Prostate gland (tissue), 2 donors: Measurements from ENCODE around the gene ENOX1. TPM values are rescaled to one million over a fixed set of nuclear protein-coding genes. Genes with fewer than 3 reads are reported as not detected.

ENCODE experiments used
- DNase-seq: peaks from one replicate; pipeline ENCODE4 v3.0.0-alpha.2; 2019; ENCODE audit warnings: low spot score
- H3K27ac ChIP-seq, 2 donors: fragments of 200-600 bp; sonication (generic); 2 replicates each; pipeline ENCODE4 v1.5.1; 2017 to 2019
- H3K27me3 ChIP-seq: fragments of 200-600 bp; sonication (generic); replicated peaks from 2 replicates; pipeline ENCODE4 v1.5.1; 2019; ENCODE audit not compliant: insufficient read depth
- H3K36me3 ChIP-seq, 2 donors: fragments of 200-600 bp; sonication (generic); 1 replicate in 1 of 2; 2 replicates in 1 of 2; pipeline versions ENCODE4 v1.5.1 to v1.8.1; 2017 to 2019
- H3K4me1 ChIP-seq: fragments of 200-600 bp; sonication (generic); replicated peaks from 2 replicates; pipeline ENCODE4 v1.5.1; 2019
- H3K4me3 ChIP-seq, 2 donors: fragments of 200-600 bp; sonication (generic); 2 replicates each; pipeline ENCODE4 v1.5.1; 2017 to 2019
- H3K9me3 ChIP-seq: fragments of 200-600 bp; sonication (generic); 2 replicates; pipeline ENCODE4 v1.5.1; 2017
- CTCF ChIP-seq, 4 experiments: fragments of 200-600 bp in 2 of 4; fragments of 450-650 bp in 2 of 4; sonication (generic) in 2 of 4; IDR thresholded peaks; 1 replicate in 3 of 4; 2 replicates in 1 of 4; pipeline ENCODE4 v1.5.1; 2016 to 2019; ENCODE audit warnings: antibody characterized with exemption in 4 of 4, mild to moderate bottlenecking in 2 of 4, moderate library complexity in 2 of 4
- POLR2A ChIP-seq: fragments of 450-650 bp; IDR thresholded peaks from one replicate; pipeline ENCODE4 v1.6.1; 2016; ENCODE audit warnings: antibody characterized with exemption, mild to moderate bottlenecking
- POLR2AphosphoS5 ChIP-seq: sonication (generic); formaldehyde crosslinking; IDR thresholded peaks from one replicate; pipeline ENCODE4 v1.6.1; 2017; ENCODE audit warnings: antibody characterized with exemption
- WGBS: methylation state at CpG from one replicate; pipeline ENCODE4 v1.1.5; 2018; 5-methylcytosine and 5-hydroxymethylcytosine counted together
- intact Hi-C: fragments of 100-400 bp; cut with DNase I; formaldehyde crosslinking; loops from one replicate; pipeline ENCODE4 v1.14.2; 2022
- total RNA-seq, 2 donors: library from RNA; depleted of rRNA; stranded (reverse); fragments of >200 nt; gene quantifications; one replicate each; pipeline ENCODE4 v1.1.0, GENCODE V29; 2016

ENOX1 gene
- total RNA-seq, 2 donors from 2014 or later, result 4.5 to 5.3 TPM

- no peaks in the 10 kb centered on the region for H3K36me3 ChIP-seq
- no peak for TF ChIP-seq POLR2AphosphoS5
- no peak for TF ChIP-seq CTCF (IDR thresholded peaks at IDR 0.05)
- TF ChIP-seq POLR2A, result no peak
- DNase-seq, result no peak
- H3K9me3 ChIP-seq, result no peaks in the 10 kb centered on the region
- no peaks in the 10 kb centered on the region for H3K27me3 ChIP-seq
- no peaks in the 10 kb centered on the region for H3K4me1 ChIP-seq
- H3K27ac ChIP-seq, result no peak overlapping the region
- WGBS, result 88% methylated on average over 3 of the region's 3 CpGs
- no peak overlapping the region for H3K4me3 ChIP-seq
- intact Hi-C loops, result no loop called here
Observed at GRCh38 chr13:43611281-43612273, 175.2 kb downstream of the ENOX1 start.

- intact Hi-C loops, result no loop called here
- DNase-seq, result no peak
- H3K9me3 ChIP-seq, result no peaks in the 10 kb centered on the region
- no peaks in the 10 kb centered on the region for H3K36me3 ChIP-seq
- H3K4me1 ChIP-seq, result no peaks in the 10 kb centered on the region
- H3K27me3 ChIP-seq, result no peaks in the 10 kb centered on the region
- 63% methylated on average over 6 of the region's 6 CpGs for WGBS
- TF ChIP-seq POLR2AphosphoS5 (no peak), CTCF (IDR thresholded peaks at IDR 0.05) (no peak), POLR2A (no peak)
- no peak overlapping the region for H3K27ac ChIP-seq
- H3K4me3 ChIP-seq, result no peak overlapping the region
Observed at GRCh38 chr13:43608400-43609137, 178.2 kb downstream of the ENOX1 start.

- no peak overlapping the region for H3K27ac ChIP-seq
- intact Hi-C loops, result no loop called here
- H3K27me3 ChIP-seq, result no peaks in the 10 kb centered on the region
- no peaks in the 10 kb centered on the region for H3K9me3 ChIP-seq
- no peaks in the 10 kb centered on the region for H3K36me3 ChIP-seq
- no peak for DNase-seq
- H3K4me3 ChIP-seq, result no peak overlapping the region
- no peak for TF ChIP-seq POLR2A
- no peak for TF ChIP-seq CTCF (IDR thresholded peaks at IDR 0.05)
- TF ChIP-seq POLR2AphosphoS5, result no peak
- WGBS, result 91% methylated on average over 1 of the region's 1 CpG
- H3K4me1 ChIP-seq, result no peaks in the 10 kb centered on the region
Observed at GRCh38 chr13:43597599-43597945, 189.2 kb downstream of the ENOX1 start.

- no peak for DNase-seq
- Histone ChIP-seq H3K27me3 (no peaks in the 10 kb centered on the region), H3K4me1 (no peaks in the 10 kb centered on the region), H3K36me3 (no peaks in the 10 kb centered on the region), H3K9me3 (no peaks in the 10 kb centered on the region), H3K27ac (no peak overlapping the region), H3K4me3 (no peak overlapping the region)
- TF ChIP-seq POLR2A (no peak), CTCF (IDR thresholded peaks at IDR 0.05) (no peak), POLR2AphosphoS5 (no peak)
- intact Hi-C loops, result no loop called here
- WGBS, result 93% methylated on average over 7 of the region's 7 CpGs
Observed at GRCh38 chr13:43596924-43597598, 189.7 kb downstream of the ENOX1 start.
